GM12878 (cell line): Measurements from ENCODE around the gene ABCG1. TPM values are rescaled to one million over a fixed set of nuclear protein-coding genes. Genes with fewer than 3 reads are reported as not detected.

Experiments used
- ATAC-seq: fragments of 200-7000 bp; cut with Tn5 transposase; 3 replicates; pipeline ENCODE4 v1.9.1; 2020; ENCODE audit warnings: mild to moderate bottlenecking, moderate library complexity
- BruUV-seq: library from RNA; stranded (reverse); fragments of 400-500 nt; replicated peaks from 2 replicates; lab custom pipeline; 2021; lab: Mats Ljungman, UMichigan
- CTCF ChIA-PET: fragments of 300-600 bp; sonication (Branson Sonifier 250); formaldehyde crosslinking; extraction: SDS; loops from one replicate; lab custom pipeline; 2021; ENCODE audit warnings: inconsistent platforms; lab: Yijun Ruan, JAX
- POLR2A ChIA-PET: fragments of 350-600 bp; formaldehyde crosslinking; extraction: SDS; loops from one replicate; lab custom pipeline; 2021; ENCODE audit warnings: inconsistent platforms; lab: Charles Lee
- RAD21 ChIA-PET: fragments of 300-600 bp; sonication (Branson Sonifier 250); formaldehyde crosslinking; loops from one replicate; lab custom pipeline; 2023; ENCODE audit warnings: antibody characterized with exemption; ENCODE audit not compliant: unreplicated experiment; lab: Charles Lee
- SMC1A ChIA-PET: fragments of 300-600 bp; sonication (Branson Sonifier 250); formaldehyde crosslinking; loops from one replicate; lab custom pipeline; 2023; ENCODE audit not compliant: unreplicated experiment, uncharacterized antibody; lab: Charles Lee
- DNase-seq: peaks from one replicate; pipeline ENCODE4 v3.0.0-alpha.2; 2011; ENCODE audit warnings: low read depth, low spot score
- FAIRE-seq: peaks from 3 replicates; lab custom pipeline; 2011; peaks lifted over from hg19 to GRCh38; lab: Jason Lieb, UNC
- H2AFZ ChIP-seq: 2 replicates; pipeline ENCODE4 v1.6.0; 2011; ENCODE audit warnings: low read depth, low read length, control low read depth; ENCODE audit not compliant: control insufficient read depth
- H3K27ac ChIP-seq: 2 replicates; pipeline ENCODE4 v1.5.1; 2011; ENCODE audit warnings: control low read depth; ENCODE audit not compliant: control insufficient read depth, insufficient read depth
- H3K27me3 ChIP-seq, 2 experiments: replicated peaks in 1 of 2; 2 replicates each; pipeline versions ENCODE4 v1.6.0 to v1.6.1; 2011; ENCODE audit warnings: low read length in 1 of 2; ENCODE audit not compliant: control insufficient read depth in 2 of 2, insufficient read depth in 2 of 2
- H3K36me3 ChIP-seq, 2 experiments: 2 replicates each; pipeline ENCODE4 v1.5.1; 2011; ENCODE audit warnings: low read length in 1 of 2; ENCODE audit not compliant: control insufficient read depth in 2 of 2, insufficient read depth in 2 of 2
- H3K4me1 ChIP-seq: 2 replicates; pipeline ENCODE4 v1.6.1; 2011; ENCODE audit warnings: mild to moderate bottlenecking, low read length, moderate library complexity, mixed read lengths; ENCODE audit not compliant: control insufficient read depth, insufficient read depth
- H3K4me2 ChIP-seq: 2 replicates; pipeline ENCODE4 v1.6.0; 2011; ENCODE audit warnings: control low read depth; ENCODE audit not compliant: control insufficient read depth, insufficient read depth
- H3K4me3 ChIP-seq: fragments of 200-600 bp; sonication (generic); 2 replicates; pipeline ENCODE4 v1.5.1; 2016
- H3K79me2 ChIP-seq: 2 replicates; pipeline ENCODE4 v1.6.0; 2011; ENCODE audit warnings: low read length; ENCODE audit not compliant: control insufficient read depth, insufficient read depth
- H3K9ac ChIP-seq: 2 replicates; pipeline ENCODE4 v1.8.0; 2011; ENCODE audit warnings: low read length, control low read depth, mixed read lengths; ENCODE audit not compliant: control insufficient read depth, insufficient read depth
- H3K9me3 ChIP-seq: replicated peaks from 3 replicates; pipeline ENCODE4 v1.5.1; 2011; ENCODE audit warnings: mild to moderate bottlenecking, low read length; ENCODE audit not compliant: control insufficient read depth, insufficient read depth
- H4K20me1 ChIP-seq: 2 replicates; pipeline ENCODE4 v1.6.0; 2011; ENCODE audit not compliant: control insufficient read depth, insufficient read depth
- CREB1 ChIP-seq: IDR thresholded peaks from 2 replicates; pipeline ENCODE4 v1.6.1; 2012; ENCODE audit warnings: low read depth, mild to moderate bottlenecking, inconsistent platforms
- CREM ChIP-seq: IDR thresholded peaks from 2 replicates; pipeline ENCODE4 v1.6.1; 2014; ENCODE audit warnings: antibody characterized with exemption, low read depth
- DPF2 ChIP-seq: fragments of 450-650 bp; IDR thresholded peaks from 2 replicates; pipeline ENCODE4 v1.6.1; 2017; ENCODE audit warnings: mild to moderate bottlenecking
- EED ChIP-seq: sonication (generic); IDR thresholded peaks from 2 replicates; pipeline ENCODE4 v1.6.1; 2016; ENCODE audit warnings: antibody characterized with exemption, low read depth
- ETV6 ChIP-seq, 2 experiments: fragments of 450-650 bp in 1 of 2; IDR thresholded peaks in 1 of 2; conservative IDR thresholded peaks in 1 of 2; 2 replicates each; pipeline ENCODE4 v1.6.1; 2014; ENCODE audit warnings: antibody characterized with exemption in 1 of 2, borderline replicate concordance in 1 of 2, low read depth in 1 of 2, mild to moderate bottlenecking in 1 of 2, moderate library complexity in 1 of 2
- NFYA ChIP-seq: IDR thresholded peaks from 2 replicates; pipeline ENCODE4 v1.6.1; 2011; ENCODE audit warnings: low read depth, mild to moderate bottlenecking, low read length, improper control_type of control experiment, borderline replicate concordance
- NFYB ChIP-seq: IDR thresholded peaks from 2 replicates; pipeline ENCODE4 v1.6.1; 2011; ENCODE audit warnings: low read depth, mild to moderate bottlenecking, low read length, improper control_type of control experiment, moderate library complexity; ENCODE audit not compliant: insufficient read depth
- RAD21 ChIP-seq: IDR thresholded peaks from 2 replicates; pipeline ENCODE4 v1.6.1; 2011; ENCODE audit warnings: mild to moderate bottlenecking, low read depth, low read length, moderate library complexity; ENCODE audit not compliant: insufficient read depth
- SIN3A ChIP-seq: IDR thresholded peaks from 2 replicates; pipeline ENCODE4 v1.6.1; 2012; ENCODE audit warnings: low read depth, low read length, improper control_type of control experiment
- SMC3 ChIP-seq: IDR thresholded peaks from 2 replicates; pipeline ENCODE4 v1.6.1; 2011; ENCODE audit warnings: low read length, improper control_type of control experiment, borderline replicate concordance
- SREBF2 ChIP-seq: IDR thresholded peaks from 2 replicates; pipeline ENCODE4 v1.6.1; 2012; ENCODE audit warnings: mild to moderate bottlenecking, low read length
- TARDBP ChIP-seq: IDR thresholded peaks from 2 replicates; pipeline ENCODE4 v1.6.1; 2016; ENCODE audit warnings: borderline replicate concordance
- YBX1 ChIP-seq: fragments of 450-650 bp; IDR thresholded peaks from 2 replicates; pipeline ENCODE4 v1.6.1; 2016; ENCODE audit warnings: antibody characterized with exemption
- ZNF24 ChIP-seq: fragments of 450-650 bp; IDR thresholded peaks from 2 replicates; pipeline ENCODE4 v1.6.1; 2017; ENCODE audit warnings: antibody characterized with exemption, mild to moderate bottlenecking
- WGBS: methylation state at CpG from one replicate; pipeline ENCODE4 v1.1.6; 2016; ENCODE audit warnings: low lambda C conversion rate; ENCODE audit not compliant: insufficient replicate concordance, insufficient coverage; ENCODE audit errors: missing lambda C conversion rate; 5-methylcytosine and 5-hydroxymethylcytosine counted together
- in situ Hi-C: fragments of 300-500 bp; cut with MboI; formaldehyde crosslinking; loops from 9 replicates; pipeline ENCODE4 v1.14.3; 2018; ENCODE audit warnings: mixed read lengths
- intact Hi-C: fragments of 100-400 bp; cut with micrococcal nuclease; formaldehyde crosslinking; loops from one replicate; pipeline ENCODE4 v1.14.2; 2022; ENCODE audit not compliant: unreplicated experiment
- polyA plus RNA-seq, 11 experiments: library from polyadenylated mRNA; depleted of rRNA in 4 of 11; unstranded in 6 of 11; stranded (reverse) in 5 of 11; fragments of >200 nt; fragmentation: Nextera tagmentation in 4 of 11; fragmentation: Illumina TruSeq in 1 of 11; extraction: Ambion mirVana in 4 of 11; extraction: Trizol in 1 of 11; gene quantifications; 1 replicate in 1 of 11; 2 replicates in 10 of 11; pipeline versions ENCODE4 v1.2.1 to v1.2.3, GENCODE V29; 2011 to 2016; ENCODE audit warnings: inconsistent platforms in 2 of 11, missing spikeins in 2 of 11, low read depth in 1 of 11
- total RNA-seq, 4 experiments: library from RNA; depleted of rRNA in 3 of 4; stranded (reverse); fragments of >200 nt in 3 of 4; fragmentation: Illumina TruSeq in 1 of 4; extraction: Trizol in 1 of 4; gene quantifications; 2 replicates each; pipeline versions ENCODE4 v1.2.1 to v1.2.3, GENCODE V29; 2013 to 2021
- TF ChIP-seq, protein P1 (sequence below): fragments of 450-650 bp; IDR thresholded peaks from 2 replicates; pipeline ENCODE4 v1.6.1; 2018; ENCODE audit warnings: mild to moderate bottlenecking, low read depth, moderate library complexity; ENCODE audit not compliant: partially characterized antibody
- TF ChIP-seq, protein P2 (sequence below): IDR thresholded peaks from 2 replicates; pipeline ENCODE4 v1.6.1; 2011; ENCODE audit warnings: low read depth, mild to moderate bottlenecking, low read length, moderate library complexity, borderline replicate concordance; ENCODE audit errors: extremely low read depth
- TF ChIP-seq, protein P3 (sequence below): fragments of 450-650 bp; IDR thresholded peaks from 2 replicates; pipeline ENCODE4 v1.6.1; 2017; ENCODE audit warnings: borderline replicate concordance
- TF ChIP-seq, protein P4 (sequence below): IDR thresholded peaks from 2 replicates; pipeline ENCODE4 v1.6.1; 2011; ENCODE audit warnings: borderline replicate concordance, low read depth, mild to moderate bottlenecking, moderate library complexity, low read length; ENCODE audit not compliant: insufficient read depth, poor library complexity, severe bottlenecking

The ABCG1 gene
- total and polyA plus RNA-seq, 10 of the 15 experiments (the other 5 are each of a cell fraction or from before 2014, with no cell fraction given), result 0.59 to 19.3 (median 5.7) TPM

DNA sequence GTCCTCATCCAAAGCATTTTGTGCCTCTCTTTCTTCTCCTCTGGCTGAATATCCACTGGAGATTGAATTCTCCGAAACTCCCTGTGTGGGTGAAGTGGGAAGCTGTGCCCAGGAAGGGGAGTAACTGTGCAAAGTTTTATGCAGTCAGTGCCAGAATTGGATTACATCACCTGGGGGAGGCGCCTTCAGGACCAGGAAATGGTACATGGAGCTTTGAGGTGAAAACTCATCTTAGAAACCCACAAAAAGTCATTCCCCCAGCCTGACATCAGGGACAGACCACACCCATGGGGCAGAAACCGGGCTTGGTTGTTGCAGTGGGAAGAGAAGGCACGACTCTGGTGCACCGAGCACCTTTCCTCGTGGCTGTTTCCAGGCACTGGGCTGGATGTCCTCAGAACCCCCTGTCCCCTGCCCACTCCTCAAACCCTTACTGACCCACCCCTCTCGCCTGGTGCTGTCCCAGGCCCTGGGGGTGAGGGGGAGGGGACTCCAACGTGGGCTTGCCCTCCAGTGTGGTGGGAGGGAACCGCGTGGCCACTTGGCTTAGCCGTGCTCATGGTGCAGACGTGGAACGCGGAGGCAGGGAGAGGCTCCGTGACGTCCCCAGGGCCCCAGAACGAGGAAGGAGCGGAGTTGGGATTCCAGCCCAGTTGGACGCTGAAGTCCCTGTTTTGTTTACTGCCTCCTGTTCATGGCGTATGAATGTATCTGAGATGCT is 80.5 kb downstream of the ABCG1 start:
- intact Hi-C loops, result no loop called here
- no peak for TF ChIP-seq YBX1
- TF ChIP-seq ETV6 (conservative IDR thresholded peaks at IDR 0.05 in 1 of 2, IDR thresholded peaks at IDR 0.05 in 1 of 2; ENCODE audit: borderline replicate concordance in 1 of 2, low read depth in 1 of 2), result no peak
- TF ChIP-seq CREM, result no peak
- TF ChIP-seq, protein P1, sequence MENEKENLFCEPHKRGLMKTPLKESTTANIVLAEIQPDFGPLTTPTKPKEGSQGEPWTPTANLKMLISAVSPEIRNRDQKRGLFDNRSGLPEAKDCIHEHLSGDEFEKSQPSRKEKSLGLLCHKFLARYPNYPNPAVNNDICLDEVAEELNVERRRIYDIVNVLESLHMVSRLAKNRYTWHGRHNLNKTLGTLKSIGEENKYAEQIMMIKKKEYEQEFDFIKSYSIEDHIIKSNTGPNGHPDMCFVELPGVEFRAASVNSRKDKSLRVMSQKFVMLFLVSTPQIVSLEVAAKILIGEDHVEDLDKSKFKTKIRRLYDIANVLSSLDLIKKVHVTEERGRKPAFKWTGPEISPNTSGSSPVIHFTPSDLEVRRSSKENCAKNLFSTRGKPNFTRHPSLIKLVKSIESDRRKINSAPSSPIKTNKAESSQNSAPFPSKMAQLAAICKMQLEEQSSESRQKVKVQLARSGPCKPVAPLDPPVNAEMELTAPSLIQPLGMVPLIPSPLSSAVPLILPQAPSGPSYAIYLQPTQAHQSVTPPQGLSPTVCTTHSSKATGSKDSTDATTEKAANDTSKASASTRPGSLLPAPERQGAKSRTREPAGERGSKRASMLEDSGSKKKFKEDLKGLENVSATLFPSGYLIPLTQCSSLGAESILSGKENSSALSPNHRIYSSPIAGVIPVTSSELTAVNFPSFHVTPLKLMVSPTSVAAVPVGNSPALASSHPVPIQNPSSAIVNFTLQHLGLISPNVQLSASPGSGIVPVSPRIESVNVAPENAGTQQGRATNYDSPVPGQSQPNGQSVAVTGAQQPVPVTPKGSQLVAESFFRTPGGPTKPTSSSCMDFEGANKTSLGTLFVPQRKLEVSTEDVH, result no peak
- TF ChIP-seq TARDBP, result no peak
- TF ChIP-seq, protein P2, sequence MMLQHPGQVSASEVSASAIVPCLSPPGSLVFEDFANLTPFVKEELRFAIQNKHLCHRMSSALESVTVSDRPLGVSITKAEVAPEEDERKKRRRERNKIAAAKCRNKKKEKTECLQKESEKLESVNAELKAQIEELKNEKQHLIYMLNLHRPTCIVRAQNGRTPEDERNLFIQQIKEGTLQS, result no peak
- no peak for TF ChIP-seq NFYB
- TF ChIP-seq SMC3, result no peak
- TF ChIP-seq SREBF2, result no peak
- no peak for TF ChIP-seq DPF2
- TF ChIP-seq, protein P3, sequence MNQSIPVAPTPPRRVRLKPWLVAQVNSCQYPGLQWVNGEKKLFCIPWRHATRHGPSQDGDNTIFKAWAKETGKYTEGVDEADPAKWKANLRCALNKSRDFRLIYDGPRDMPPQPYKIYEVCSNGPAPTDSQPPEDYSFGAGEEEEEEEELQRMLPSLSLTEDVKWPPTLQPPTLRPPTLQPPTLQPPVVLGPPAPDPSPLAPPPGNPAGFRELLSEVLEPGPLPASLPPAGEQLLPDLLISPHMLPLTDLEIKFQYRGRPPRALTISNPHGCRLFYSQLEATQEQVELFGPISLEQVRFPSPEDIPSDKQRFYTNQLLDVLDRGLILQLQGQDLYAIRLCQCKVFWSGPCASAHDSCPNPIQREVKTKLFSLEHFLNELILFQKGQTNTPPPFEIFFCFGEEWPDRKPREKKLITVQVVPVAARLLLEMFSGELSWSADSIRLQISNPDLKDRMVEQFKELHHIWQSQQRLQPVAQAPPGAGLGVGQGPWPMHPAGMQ, result no peak
- TF ChIP-seq CREB1, result no peak
- no peak for TF ChIP-seq NFYA
- no peak for TF ChIP-seq EED
- no peak for TF ChIP-seq SIN3A
- TF ChIP-seq RAD21, result no peak
- no peak for TF ChIP-seq ZNF24
- TF ChIP-seq, protein P4, sequence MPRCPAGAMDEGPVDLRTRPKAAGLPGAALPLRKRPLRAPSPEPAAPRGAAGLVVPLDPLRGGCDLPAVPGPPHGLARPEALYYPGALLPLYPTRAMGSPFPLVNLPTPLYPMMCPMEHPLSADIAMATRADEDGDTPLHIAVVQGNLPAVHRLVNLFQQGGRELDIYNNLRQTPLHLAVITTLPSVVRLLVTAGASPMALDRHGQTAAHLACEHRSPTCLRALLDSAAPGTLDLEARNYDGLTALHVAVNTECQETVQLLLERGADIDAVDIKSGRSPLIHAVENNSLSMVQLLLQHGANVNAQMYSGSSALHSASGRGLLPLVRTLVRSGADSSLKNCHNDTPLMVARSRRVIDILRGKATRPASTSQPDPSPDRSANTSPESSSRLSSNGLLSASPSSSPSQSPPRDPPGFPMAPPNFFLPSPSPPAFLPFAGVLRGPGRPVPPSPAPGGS, result no peak

More for the DNA sequence above, 80.5 kb downstream of the ABCG1 start:
- BruUV-seq, result no TSS peak
- H3K27me3 ChIP-seq, result no peaks in the 10 kb centered on the region; a peak in 1 of 4 replicates
- H3K79me2 ChIP-seq, result no peaks in the 10 kb centered on the region
- no peaks in the 10 kb centered on the region for H3K36me3 ChIP-seq
- 46% methylated on average over 20 of the region's 20 CpGs for WGBS
- ChIA-PET CTCF (interaction anchor here (1.0 kb wide), 1 partner anchor 10 kb away, joined by 5 read pairs; no protein-coding TSS in a partner anchor), SMC1A (interaction anchor here (0.8 to 1.0 kb wide), 3 partner anchors 14 to 102 kb away, joined by 3 read pairs; no protein-coding TSS in a partner anchor), RAD21 (interaction anchor here (1.7 kb wide), 1 partner anchor 14 kb away, joined by 5 read pairs; no protein-coding TSS in a partner anchor), POLR2A (no interaction called here)
- H3K9ac ChIP-seq, result no peak overlapping the region
- H2AFZ ChIP-seq, result no peak overlapping the region
- ATAC-seq (peak; percentile 55), FAIRE-seq (no peak), DNase-seq (no peak)
- no peak overlapping the region for H3K4me2 ChIP-seq
- no peak overlapping the region for H3K27ac ChIP-seq
- in situ Hi-C loops, result no loop called here
- no peaks in the 10 kb centered on the region for H3K4me1 ChIP-seq
- H4K20me1 ChIP-seq, result no peaks in the 10 kb centered on the region
- H3K9me3 ChIP-seq, result no peaks in the 10 kb centered on the region
- H3K4me3 ChIP-seq, result no peak overlapping the region
